GM21447 (cell line): ENCODE results near the gene ZNF385A.

Experiments used
- ATAC-seq: cut with Tn5 transposase; IDR thresholded peaks from one replicate; pipeline ENCODE4 v1.9.1; 2021; ENCODE audit not compliant: unreplicated experiment

The ZNF385A gene

GRCh38 chr12:54393743-54394142, 9.2 kb upstream of the ZNF385A start:
- ATAC-seq: no peak

GRCh38 chr12:54393207-54393609, 8.7 kb upstream of the ZNF385A start:
- ATAC-seq: no peak

- no peak for ATAC-seq
These were observed 8.1 kb upstream of the ZNF385A start for GRCh38 chr12:54392485-54393206.

- ATAC-seq: no peak
These were observed 6.4 kb upstream of the ZNF385A start for GRCh38 chr12:54390668-54391551.

- no peak for ATAC-seq
These were observed 5.7 kb upstream of the ZNF385A start for GRCh38 chr12:54390176-54390667.

- ATAC-seq: no peak
These were observed 5.2 kb upstream of the ZNF385A start for GRCh38 chr12:54389607-54390175.

- no peak for ATAC-seq
These were observed 4.6 kb upstream of the ZNF385A start for GRCh38 chr12:54389134-54389508.

GRCh38 chr12:54388237-54389133, 4.0 kb upstream of the ZNF385A start:
- ATAC-seq: no peak

- no peak for ATAC-seq
These were observed 2.6 kb upstream of the ZNF385A start for GRCh38 chr12:54387114-54387467.

GRCh38 chr12:54386403-54387113, 2.0 kb upstream of the ZNF385A start:
- no peak for ATAC-seq

- ATAC-seq: peak; percentile 72
These were observed 850 bp upstream of the ZNF385A start for GRCh38 chr12:54385251-54385914.

- ATAC-seq: no peak
These were observed 1.4 kb downstream of the ZNF385A start for GRCh38 chr12:54383041-54383609.

GRCh38 chr12:54381136-54381535, 3.4 kb downstream of the ZNF385A start:
- ATAC-seq: no peak

GRCh38 chr12:54379398-54380201, 4.9 kb downstream of the ZNF385A start:
- peak; percentile 79 for ATAC-seq

GRCh38 chr12:54378796-54379397, 5.6 kb downstream of the ZNF385A start:
- no peak for ATAC-seq

- no peak for ATAC-seq
These were observed 6.6 kb downstream of the ZNF385A start for GRCh38 chr12:54377797-54378515.

- no peak for ATAC-seq
These were observed 7.5 kb downstream of the ZNF385A start for GRCh38 chr12:54377007-54377406.
